ENCODE results near the gene AASDH.

Gene AASDH

DNA sequence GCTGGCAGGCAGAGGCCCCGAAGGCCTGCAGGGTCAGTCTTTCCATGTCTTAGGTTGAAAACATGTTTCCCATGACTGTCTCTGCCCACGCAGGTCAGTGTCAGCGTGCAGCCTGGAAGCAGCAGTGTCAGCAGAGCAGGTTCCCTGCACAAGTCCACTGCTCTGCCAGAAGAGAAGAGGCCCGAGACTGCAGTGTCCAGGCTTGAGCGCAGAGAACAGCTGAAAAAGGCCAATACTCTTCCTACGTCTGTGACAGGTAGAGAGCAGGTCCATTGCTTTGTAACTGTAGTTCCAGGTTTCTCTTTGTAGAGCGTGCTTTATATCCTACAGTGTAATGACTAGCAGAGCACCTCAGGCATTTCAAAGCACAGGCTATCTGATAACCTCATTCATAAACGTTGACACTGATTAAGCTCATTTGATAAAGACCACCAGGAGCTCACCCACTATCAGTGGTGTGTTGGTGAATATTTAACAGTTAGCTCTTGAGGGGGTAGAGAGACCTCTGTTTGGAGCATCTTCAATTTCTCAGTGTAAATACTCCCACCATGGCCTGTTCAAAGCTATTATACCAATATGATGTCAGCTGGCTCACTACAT, 63.2 kb downstream of the AASDH start:
- no peak overlapping the region for H3K9ac ChIP-seq (ENCODE audit: low read length)
- no peaks in the 10 kb centered on the region for H3K4me1 ChIP-seq (ENCODE audit: control insufficient read depth, insufficient read depth, low read length)
- H3K27me3 ChIP-seq (ENCODE audit: control insufficient read depth, insufficient read depth, low read length), result no peaks in the 10 kb centered on the region
- H3K9me3 ChIP-seq (ENCODE audit: control insufficient read depth, low read length), result no peaks in the 10 kb centered on the region
- no peak overlapping the region for H3K4me3 ChIP-seq (ENCODE audit: low read length)
- H3K36me3 ChIP-seq (ENCODE audit: control insufficient read depth, insufficient read depth, low read length), result peaks cover 6% of the 10 kb centered on the region

- Histone ChIP-seq H3K36me3 (ENCODE audit: control insufficient read depth, insufficient read depth, low read length) (peaks cover 6% of the 10 kb centered on the region), H3K4me1 (ENCODE audit: control insufficient read depth, insufficient read depth, low read length) (no peaks in the 10 kb centered on the region), H3K9me3 (ENCODE audit: control insufficient read depth, low read length) (no peaks in the 10 kb centered on the region), H3K27me3 (ENCODE audit: control insufficient read depth, insufficient read depth, low read length) (no peaks in the 10 kb centered on the region), H3K4me3 (ENCODE audit: low read length) (no peak overlapping the region), H3K9ac (ENCODE audit: low read length) (peak overlapping the region; percentile 9)
These were observed 64.0 kb downstream of the AASDH start for GRCh38 chr4:56323327-56323726.

- no peak overlapping the region for H3K9ac ChIP-seq (ENCODE audit: low read length)
- H3K4me3 ChIP-seq (ENCODE audit: low read length), result no peak overlapping the region
- H3K36me3 ChIP-seq (ENCODE audit: control insufficient read depth, insufficient read depth, low read length), result peaks cover 6% of the 10 kb centered on the region
- H3K9me3 ChIP-seq (ENCODE audit: control insufficient read depth, low read length), result no peaks in the 10 kb centered on the region
- no peaks in the 10 kb centered on the region for H3K4me1 ChIP-seq (ENCODE audit: control insufficient read depth, insufficient read depth, low read length)
- no peaks in the 10 kb centered on the region for H3K27me3 ChIP-seq (ENCODE audit: control insufficient read depth, insufficient read depth, low read length)
These were observed 66.0 kb downstream of the AASDH start for GRCh38 chr4:56321251-56321650.

GRCh38 chr4:56320293-56320692, 67.0 kb downstream of the AASDH start:
- Histone ChIP-seq H3K36me3 (ENCODE audit: control insufficient read depth, insufficient read depth, low read length) (peaks cover 6% of the 10 kb centered on the region), H3K9ac (ENCODE audit: low read length) (no peak overlapping the region), H3K9me3 (ENCODE audit: control insufficient read depth, low read length) (no peaks in the 10 kb centered on the region), H3K27me3 (ENCODE audit: control insufficient read depth, insufficient read depth, low read length) (no peaks in the 10 kb centered on the region), H3K4me3 (ENCODE audit: low read length) (no peak overlapping the region), H3K4me1 (ENCODE audit: control insufficient read depth, insufficient read depth, low read length) (no peaks in the 10 kb centered on the region)

- H3K4me3 ChIP-seq (ENCODE audit: low read length), result no peak overlapping the region
- H3K9me3 ChIP-seq (ENCODE audit: control insufficient read depth, low read length), result no peaks in the 10 kb centered on the region
- H3K9ac ChIP-seq (ENCODE audit: low read length), result no peak overlapping the region
- H3K36me3 ChIP-seq (ENCODE audit: control insufficient read depth, insufficient read depth, low read length), result peaks cover 6% of the 10 kb centered on the region
- H3K4me1 ChIP-seq (ENCODE audit: control insufficient read depth, insufficient read depth, low read length), result no peaks in the 10 kb centered on the region
- no peaks in the 10 kb centered on the region for H3K27me3 ChIP-seq (ENCODE audit: control insufficient read depth, insufficient read depth, low read length)
These were observed 68.7 kb downstream of the AASDH start for GRCh38 chr4:56318555-56318954.

DNA sequence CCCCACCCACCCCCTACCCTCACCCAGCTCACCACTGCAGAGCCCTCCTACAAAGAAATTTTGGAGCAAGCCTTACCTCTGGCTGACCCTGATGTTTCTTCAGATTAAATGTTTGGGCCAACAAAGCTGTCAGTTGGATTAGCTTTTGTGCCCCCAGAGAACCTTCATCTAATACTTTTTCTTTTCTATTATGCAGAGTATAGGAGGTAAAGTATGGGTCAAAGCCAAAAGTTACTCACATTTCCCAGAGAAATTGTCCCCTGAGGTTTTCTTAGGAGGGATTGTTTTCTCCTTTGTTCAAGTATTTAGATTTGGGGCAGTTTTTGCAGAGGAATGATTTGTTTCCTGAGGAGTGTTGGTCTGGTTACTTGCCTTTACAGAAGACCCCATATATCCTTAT, 69.5 kb downstream of the AASDH start:
- no peaks in the 10 kb centered on the region for H3K27me3 ChIP-seq (ENCODE audit: control insufficient read depth, insufficient read depth, low read length)
- no peaks in the 10 kb centered on the region for H3K36me3 ChIP-seq (ENCODE audit: control insufficient read depth, insufficient read depth, low read length)
- no peaks in the 10 kb centered on the region for H3K9me3 ChIP-seq (ENCODE audit: control insufficient read depth, low read length)
- no peak overlapping the region for H3K4me3 ChIP-seq (ENCODE audit: low read length)
- no peak overlapping the region for H3K9ac ChIP-seq (ENCODE audit: low read length)
- H3K4me1 ChIP-seq (ENCODE audit: control insufficient read depth, insufficient read depth, low read length), result no peaks in the 10 kb centered on the region

DNA sequence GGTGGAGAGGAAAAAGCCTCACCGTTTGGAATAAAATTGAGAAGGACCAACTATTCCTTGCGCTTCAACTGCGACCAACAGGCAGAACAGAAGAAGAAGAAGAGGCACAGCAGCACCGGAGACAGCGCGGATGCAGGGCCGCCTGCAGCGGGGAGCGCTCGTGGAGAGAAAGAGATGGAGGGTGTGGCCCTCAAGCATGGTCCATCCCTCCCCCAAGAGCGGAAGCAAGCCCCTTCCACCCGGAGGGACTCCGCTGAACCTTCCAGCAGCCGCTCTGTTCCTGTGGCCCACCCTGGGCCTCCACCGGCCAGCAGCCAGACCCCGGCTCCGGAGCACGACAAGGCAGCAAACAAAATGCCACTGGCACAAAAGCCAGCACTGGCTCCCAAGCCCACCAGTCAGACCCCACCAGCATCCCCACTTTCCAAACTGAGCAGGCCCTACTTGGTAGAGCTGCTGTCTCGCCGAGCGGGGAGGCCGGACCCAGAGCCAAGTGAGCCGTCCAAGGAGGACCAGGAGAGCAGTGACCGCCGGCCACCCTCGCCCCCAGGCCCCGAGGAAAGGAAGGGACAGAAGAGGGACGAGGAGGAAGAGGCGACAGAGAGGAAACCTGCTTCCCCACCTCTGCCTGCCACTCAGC, 71.2 kb downstream of the AASDH start:
- Histone ChIP-seq H3K9ac (ENCODE audit: low read length) (no peak overlapping the region), H3K4me1 (ENCODE audit: control insufficient read depth, insufficient read depth, low read length) (no peaks in the 10 kb centered on the region), H3K9me3 (ENCODE audit: control insufficient read depth, low read length) (no peaks in the 10 kb centered on the region), H3K36me3 (ENCODE audit: control insufficient read depth, insufficient read depth, low read length) (no peaks in the 10 kb centered on the region), H3K27me3 (ENCODE audit: control insufficient read depth, insufficient read depth, low read length) (no peaks in the 10 kb centered on the region), H3K4me3 (ENCODE audit: low read length) (no peak overlapping the region)

GRCh38 chr4:56315543-56315942, 71.7 kb downstream of the AASDH start:
- Histone ChIP-seq H3K27me3 (ENCODE audit: control insufficient read depth, insufficient read depth, low read length) (no peaks in the 10 kb centered on the region), H3K4me3 (ENCODE audit: low read length) (no peak overlapping the region), H3K9ac (ENCODE audit: low read length) (no peak overlapping the region), H3K4me1 (ENCODE audit: control insufficient read depth, insufficient read depth, low read length) (no peaks in the 10 kb centered on the region), H3K36me3 (ENCODE audit: control insufficient read depth, insufficient read depth, low read length) (no peaks in the 10 kb centered on the region), H3K9me3 (ENCODE audit: control insufficient read depth, low read length) (no peaks in the 10 kb centered on the region)

- Histone ChIP-seq H3K36me3 (ENCODE audit: control insufficient read depth, insufficient read depth, low read length) (no peaks in the 10 kb centered on the region), H3K27me3 (ENCODE audit: control insufficient read depth, insufficient read depth, low read length) (no peaks in the 10 kb centered on the region), H3K9ac (ENCODE audit: low read length) (no peak overlapping the region), H3K9me3 (ENCODE audit: control insufficient read depth, low read length) (no peaks in the 10 kb centered on the region), H3K4me1 (ENCODE audit: control insufficient read depth, insufficient read depth, low read length) (no peaks in the 10 kb centered on the region), H3K4me3 (ENCODE audit: low read length) (no peak overlapping the region)
These were observed 72.2 kb downstream of the AASDH start for GRCh38 chr4:56315041-56315440.

DNA sequence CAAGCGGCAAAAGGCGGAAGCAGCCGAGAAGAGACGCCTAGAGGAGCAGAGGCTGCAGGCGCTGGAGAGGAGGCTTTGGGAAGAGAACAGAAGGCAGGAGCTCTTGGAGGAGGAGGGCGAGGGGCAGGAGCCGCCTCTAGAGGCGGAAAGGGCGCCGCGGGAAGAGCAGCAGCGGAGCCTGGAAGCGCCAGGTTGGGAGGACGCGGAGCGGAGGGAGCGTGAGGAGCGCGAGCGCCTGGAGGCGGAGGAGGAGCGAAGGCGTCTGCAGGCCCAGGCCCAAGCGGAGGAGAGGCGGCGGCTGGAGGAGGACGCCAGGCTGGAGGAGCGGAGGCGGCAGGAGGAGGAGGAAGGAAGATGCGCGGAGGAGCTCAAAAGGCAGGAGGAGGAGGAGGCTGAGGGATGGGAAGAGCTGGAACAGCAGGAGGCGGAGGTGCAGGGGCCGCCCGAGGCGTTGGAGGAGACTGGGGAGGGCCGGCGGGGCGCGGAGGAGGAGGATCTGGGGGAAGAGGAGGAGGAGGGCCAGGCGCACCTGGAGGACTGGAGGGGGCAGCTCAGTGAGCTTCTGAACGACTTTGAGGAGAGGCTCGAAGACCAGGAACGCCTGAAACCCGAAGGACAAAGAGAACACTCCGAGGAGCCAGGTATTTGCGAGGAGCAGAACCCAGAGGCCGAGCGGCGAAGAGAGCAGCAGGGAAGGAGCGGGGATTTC, 72.9 kb downstream of the AASDH start:
- Histone ChIP-seq H3K9ac (ENCODE audit: low read length) (no peak overlapping the region), H3K27me3 (ENCODE audit: control insufficient read depth, insufficient read depth, low read length) (no peaks in the 10 kb centered on the region), H3K4me3 (ENCODE audit: low read length) (no peak overlapping the region), H3K9me3 (ENCODE audit: control insufficient read depth, low read length) (no peaks in the 10 kb centered on the region), H3K4me1 (ENCODE audit: control insufficient read depth, insufficient read depth, low read length) (no peaks in the 10 kb centered on the region), H3K36me3 (ENCODE audit: control insufficient read depth, insufficient read depth, low read length) (no peaks in the 10 kb centered on the region)

- H3K9me3 ChIP-seq (ENCODE audit: control insufficient read depth, low read length), result no peaks in the 10 kb centered on the region
- H3K9ac ChIP-seq (ENCODE audit: low read length), result no peak overlapping the region
- no peaks in the 10 kb centered on the region for H3K27me3 ChIP-seq (ENCODE audit: control insufficient read depth, insufficient read depth, low read length)
- no peaks in the 10 kb centered on the region for H3K4me1 ChIP-seq (ENCODE audit: control insufficient read depth, insufficient read depth, low read length)
- H3K36me3 ChIP-seq (ENCODE audit: control insufficient read depth, insufficient read depth, low read length), result no peaks in the 10 kb centered on the region
- no peak overlapping the region for H3K4me3 ChIP-seq (ENCODE audit: low read length)
These were observed 74.2 kb downstream of the AASDH start for GRCh38 chr4:56313132-56313531.

- Histone ChIP-seq H3K9me3 (ENCODE audit: control insufficient read depth, low read length) (no peaks in the 10 kb centered on the region), H3K27me3 (ENCODE audit: control insufficient read depth, insufficient read depth, low read length) (no peaks in the 10 kb centered on the region), H3K36me3 (ENCODE audit: control insufficient read depth, insufficient read depth, low read length) (no peaks in the 10 kb centered on the region), H3K9ac (ENCODE audit: low read length) (no peak overlapping the region), H3K4me1 (ENCODE audit: control insufficient read depth, insufficient read depth, low read length) (no peaks in the 10 kb centered on the region), H3K4me3 (ENCODE audit: low read length) (no peak overlapping the region)
These were observed 75.9 kb downstream of the AASDH start for GRCh38 chr4:56311299-56311975.
